Colonic mucosa (tissue), 4 donors: ENCODE results near the gene TRIM3. TPM values are rescaled to one million over a fixed set of nuclear protein-coding genes. Genes with fewer than 3 reads are reported as not detected.

ENCODE experiments used
- DNase-seq: peaks from one replicate; pipeline ENCODE4 v3.0.0-alpha.2; 2020
- H3K27ac ChIP-seq: fragments of 200-600 bp; one replicate; pipeline ENCODE4 v1.8.0; 2021
- H3K27me3 ChIP-seq: fragments of 200-600 bp; one replicate; pipeline ENCODE4 v1.8.0; 2021
- H3K36me3 ChIP-seq: fragments of 200-600 bp; one replicate; pipeline ENCODE4 v1.8.0; 2021
- H3K4me1 ChIP-seq: fragments of 200-600 bp; one replicate; pipeline ENCODE4 v1.8.0; 2021; ENCODE audit warnings: mild to moderate bottlenecking
- H3K4me3 ChIP-seq: fragments of 200-600 bp; one replicate; pipeline ENCODE4 v1.8.0; 2021
- H3K9ac ChIP-seq, 2 donors: one replicate each; pipeline ENCODE4 v1.7.0; 2013; ENCODE audit warnings: control low read depth in 2 of 2, low read depth in 2 of 2, low read length in 2 of 2
- H3K9me3 ChIP-seq: fragments of 200-600 bp; one replicate; pipeline ENCODE4 v1.8.0; 2021
- intact Hi-C: fragments of 100-400 bp; cut with DNase I; formaldehyde crosslinking; loops from one replicate; pipeline ENCODE4 v1.14.1; 2022
- total RNA-seq, 2 donors: library from RNA; stranded (reverse); fragmentation: NEBNext Ultra II Directional in 1 of 2; extraction: Animal tissue kit (Norgen Biotek cat#: 25700) in 1 of 2; gene quantifications; one replicate each; pipeline ENCODE4 v1.2.1, GENCODE V29; 2021
- TF ChIP-seq, protein P1 (sequence below): fragments of 200-600 bp; IDR thresholded peaks from one replicate; pipeline ENCODE4 v1.8.0; 2022; ENCODE audit warnings: antibody characterized with exemption, mild to moderate bottlenecking
- donor health status: healthy.
- donor health status: DM: no; HTN: no; CAD: no.
- donor health status: DM: no; HTN: no; CAD: no.

The TRIM3 gene
- total RNA-seq, 2 donors from 2014 or later = 30.0 to 59.0 TPM

DNA sequence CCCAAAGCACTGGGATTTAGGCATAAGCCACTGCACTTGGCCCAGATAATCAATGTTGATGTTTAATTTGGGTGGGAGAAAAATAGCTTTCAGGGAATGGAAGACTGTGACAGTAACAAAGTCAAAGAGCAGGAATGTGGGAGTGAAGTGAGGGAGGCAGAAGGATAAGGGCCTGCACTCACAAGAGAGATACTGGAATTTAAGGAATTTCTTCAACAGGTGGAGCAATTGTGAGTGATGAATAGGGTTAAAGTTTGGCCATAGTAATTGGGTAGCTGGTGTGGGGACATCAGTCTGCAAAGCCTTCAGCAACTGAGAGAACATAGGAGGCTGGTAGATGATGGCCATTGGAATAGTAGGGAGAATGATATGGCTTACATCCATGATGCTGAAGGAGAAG lies 46.2 kb downstream of the TRIM3 start:
- Histone ChIP-seq H3K4me1 (no peaks in the 10 kb centered on the region), H3K36me3 (no peaks in the 10 kb centered on the region), H3K9ac (no peak overlapping the region), H3K4me3 (no peak overlapping the region), H3K27me3 (no peaks in the 10 kb centered on the region), H3K27ac (no peak overlapping the region), H3K9me3 (no peaks in the 10 kb centered on the region)
- TF ChIP-seq, protein P1, sequence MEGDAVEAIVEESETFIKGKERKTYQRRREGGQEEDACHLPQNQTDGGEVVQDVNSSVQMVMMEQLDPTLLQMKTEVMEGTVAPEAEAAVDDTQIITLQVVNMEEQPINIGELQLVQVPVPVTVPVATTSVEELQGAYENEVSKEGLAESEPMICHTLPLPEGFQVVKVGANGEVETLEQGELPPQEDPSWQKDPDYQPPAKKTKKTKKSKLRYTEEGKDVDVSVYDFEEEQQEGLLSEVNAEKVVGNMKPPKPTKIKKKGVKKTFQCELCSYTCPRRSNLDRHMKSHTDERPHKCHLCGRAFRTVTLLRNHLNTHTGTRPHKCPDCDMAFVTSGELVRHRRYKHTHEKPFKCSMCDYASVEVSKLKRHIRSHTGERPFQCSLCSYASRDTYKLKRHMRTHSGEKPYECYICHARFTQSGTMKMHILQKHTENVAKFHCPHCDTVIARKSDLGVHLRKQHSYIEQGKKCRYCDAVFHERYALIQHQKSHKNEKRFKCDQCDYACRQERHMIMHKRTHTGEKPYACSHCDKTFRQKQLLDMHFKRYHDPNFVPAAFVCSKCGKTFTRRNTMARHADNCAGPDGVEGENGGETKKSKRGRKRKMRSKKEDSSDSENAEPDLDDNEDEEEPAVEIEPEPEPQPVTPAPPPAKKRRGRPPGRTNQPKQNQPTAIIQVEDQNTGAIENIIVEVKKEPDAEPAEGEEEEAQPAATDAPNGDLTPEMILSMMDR = no peak
- no peak for DNase-seq
- intact Hi-C loops = no loop called here

DNA sequence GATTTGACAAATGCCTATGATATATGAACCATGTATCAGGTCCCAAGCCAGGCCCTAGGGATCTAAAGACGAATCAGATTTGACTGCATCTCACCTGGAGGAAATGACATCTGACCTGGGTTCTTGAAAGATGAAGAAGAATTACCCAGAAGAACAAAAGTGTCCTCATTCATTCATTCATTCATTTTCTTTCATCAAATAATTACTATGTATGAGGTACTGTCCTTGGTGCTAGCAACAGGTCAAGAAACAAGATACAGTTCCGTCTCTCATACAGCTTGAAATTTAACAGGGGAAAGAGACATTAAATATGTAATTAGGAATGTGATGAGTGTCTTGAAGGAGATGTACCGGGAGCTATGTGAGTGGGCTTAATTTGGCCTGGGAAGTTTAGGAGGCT lies 53.1 kb downstream of the TRIM3 start:
- DNase-seq = no peak
- Histone ChIP-seq H3K36me3 (no peaks in the 10 kb centered on the region), H3K4me1 (no peaks in the 10 kb centered on the region), H3K27ac (no peak overlapping the region), H3K4me3 (no peak overlapping the region), H3K27me3 (no peaks in the 10 kb centered on the region), H3K9me3 (no peaks in the 10 kb centered on the region), H3K9ac (no peak overlapping the region)
- intact Hi-C loops = no loop called here
- TF ChIP-seq, protein P1 = no peak

GRCh38 chr11:6419009-6419631 lies 54.6 kb downstream of the TRIM3 start, which contains the start of gene APBB1:
Gene APBB1 (minus strand): TSS chr11:6419094. CDS start chr11:6411347, 7,747 bp downstream.
- H3K27ac ChIP-seq = peak within 1 kb of the TSS; percentile 57
- H3K27me3 ChIP-seq = no peaks in the 10 kb centered on the region
- peak; percentile 70 for DNase-seq
- peak within 1 kb of the TSS; percentile 91 for H3K4me3 ChIP-seq
- peak within 1 kb of the TSS; percentile 13 to 89 for H3K9ac ChIP-seq
- TF ChIP-seq, protein P1 = no peak
- no peaks in the 10 kb centered on the region for H3K36me3 ChIP-seq
- no peaks in the 10 kb centered on the region for H3K9me3 ChIP-seq
- intact Hi-C loops = no loop called here
- no peaks in the 10 kb centered on the region for H3K4me1 ChIP-seq

- Histone ChIP-seq H3K27ac (peak overlapping the region; percentile 57), H3K27me3 (no peaks in the 10 kb centered on the region), H3K9me3 (no peaks in the 10 kb centered on the region), H3K4me3 (peak overlapping the region; percentile 91), H3K9ac (peak overlapping the region in 1 of 2 donors; percentile 89), H3K36me3 (no peaks in the 10 kb centered on the region), H3K4me1 (no peaks in the 10 kb centered on the region)
- peak; percentile 29 for DNase-seq
- intact Hi-C loops = no loop called here
- TF ChIP-seq, protein P1 = no peak
These were observed 55.2 kb downstream of the TRIM3 start for GRCh38 chr11:6418557-6419008.

- peak overlapping the region; percentile 57 for H3K27ac ChIP-seq
- intact Hi-C loops = no loop called here
- DNase-seq = no peak
These were observed 55.7 kb downstream of the TRIM3 start for GRCh38 chr11:6417907-6418556.

More at GRCh38 chr11:6417907-6418556, 55.7 kb downstream of the TRIM3 start:
- peak overlapping the region; percentile 91 for H3K4me3 ChIP-seq
- TF ChIP-seq, protein P1 = no peak
- no peaks in the 10 kb centered on the region for H3K36me3 ChIP-seq
- peak overlapping the region in 1 of 2 donors; percentile 33 for H3K9ac ChIP-seq
- H3K4me1 ChIP-seq = no peaks in the 10 kb centered on the region
- H3K9me3 ChIP-seq = no peaks in the 10 kb centered on the region
- H3K27me3 ChIP-seq = no peaks in the 10 kb centered on the region
